WERI-Rb-1 (cell line): ENCODE measurements around the gene PSENEN.

Experiments
- DNase-seq: peaks from one replicate; pipeline ENCODE4 v3.0.0-alpha.2; 2020
- H3K27ac ChIP-seq: fragments of 250-450 bp; sonication (Bioruptor Pico); 2 replicates; pipeline ENCODE4 v1.5.1; 2020; ENCODE audit warnings: mild to moderate bottlenecking, moderate library complexity
- H3K27me3 ChIP-seq: fragments of 250-450 bp; sonication (Bioruptor Pico); 2 replicates; pipeline ENCODE4 v1.5.1; 2021; ENCODE audit warnings: mild to moderate bottlenecking, low read depth, moderate library complexity; ENCODE audit not compliant: insufficient read depth, severe bottlenecking
- H3K36me3 ChIP-seq: fragments of 250-450 bp; sonication (Bioruptor Pico); 2 replicates; pipeline ENCODE4 v1.5.1; 2020; ENCODE audit warnings: mild to moderate bottlenecking, moderate library complexity
- H3K4me3 ChIP-seq: 2 replicates; pipeline ENCODE4 v1.5.1; 2011; ENCODE audit warnings: low read depth, mild to moderate bottlenecking, control low read depth, low read length
- H3K9me3 ChIP-seq: fragments of 250-450 bp; sonication (Bioruptor Pico); 2 replicates; pipeline ENCODE4 v1.5.1; 2021; ENCODE audit warnings: mild to moderate bottlenecking, moderate library complexity; ENCODE audit not compliant: severe bottlenecking
- TF ChIP-seq, protein P1 (sequence below): IDR thresholded peaks from 2 replicates; pipeline ENCODE4 v1.5.1; 2011; ENCODE audit warnings: low read depth, mild to moderate bottlenecking, control low read depth, inconsistent platforms, low read length

Gene PSENEN

DNA sequence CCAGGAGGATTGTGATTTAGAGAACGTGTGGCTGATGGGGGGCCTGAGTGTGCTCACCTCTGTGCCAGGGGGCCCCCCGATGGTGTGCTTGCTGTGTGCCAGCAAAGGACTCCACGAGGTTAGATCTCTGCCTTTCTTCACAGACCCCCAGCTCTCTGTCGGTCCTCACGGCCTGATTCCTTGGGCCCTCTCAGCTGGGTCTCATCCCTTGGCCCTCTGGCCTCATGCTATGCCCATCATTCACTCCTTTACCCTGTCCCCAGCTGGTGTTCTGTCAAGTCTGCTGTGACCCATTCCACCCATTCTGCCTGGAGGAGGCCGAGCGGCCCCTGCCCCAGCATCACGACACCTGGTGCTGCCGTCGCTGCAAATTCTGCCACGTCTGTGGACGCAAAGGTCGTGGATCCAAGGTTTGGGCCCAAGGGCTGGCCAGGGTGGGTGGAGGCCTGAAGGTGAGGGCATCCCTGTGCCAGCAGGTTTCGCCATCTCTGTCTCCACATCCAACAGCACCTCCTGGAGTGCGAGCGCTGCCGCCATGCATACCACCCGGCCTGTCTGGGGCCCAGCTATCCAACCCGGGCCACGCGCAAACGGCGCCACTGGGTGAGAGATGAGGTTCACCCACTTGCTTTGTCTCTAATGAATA lies 20.1 kb upstream of the PSENEN start:
- no peaks in the 10 kb centered on the region for H3K9me3 ChIP-seq
- peaks cover 90% of the 10 kb centered on the region for H3K36me3 ChIP-seq
- TF ChIP-seq, protein P1, sequence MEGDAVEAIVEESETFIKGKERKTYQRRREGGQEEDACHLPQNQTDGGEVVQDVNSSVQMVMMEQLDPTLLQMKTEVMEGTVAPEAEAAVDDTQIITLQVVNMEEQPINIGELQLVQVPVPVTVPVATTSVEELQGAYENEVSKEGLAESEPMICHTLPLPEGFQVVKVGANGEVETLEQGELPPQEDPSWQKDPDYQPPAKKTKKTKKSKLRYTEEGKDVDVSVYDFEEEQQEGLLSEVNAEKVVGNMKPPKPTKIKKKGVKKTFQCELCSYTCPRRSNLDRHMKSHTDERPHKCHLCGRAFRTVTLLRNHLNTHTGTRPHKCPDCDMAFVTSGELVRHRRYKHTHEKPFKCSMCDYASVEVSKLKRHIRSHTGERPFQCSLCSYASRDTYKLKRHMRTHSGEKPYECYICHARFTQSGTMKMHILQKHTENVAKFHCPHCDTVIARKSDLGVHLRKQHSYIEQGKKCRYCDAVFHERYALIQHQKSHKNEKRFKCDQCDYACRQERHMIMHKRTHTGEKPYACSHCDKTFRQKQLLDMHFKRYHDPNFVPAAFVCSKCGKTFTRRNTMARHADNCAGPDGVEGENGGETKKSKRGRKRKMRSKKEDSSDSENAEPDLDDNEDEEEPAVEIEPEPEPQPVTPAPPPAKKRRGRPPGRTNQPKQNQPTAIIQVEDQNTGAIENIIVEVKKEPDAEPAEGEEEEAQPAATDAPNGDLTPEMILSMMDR = no peak

DNA sequence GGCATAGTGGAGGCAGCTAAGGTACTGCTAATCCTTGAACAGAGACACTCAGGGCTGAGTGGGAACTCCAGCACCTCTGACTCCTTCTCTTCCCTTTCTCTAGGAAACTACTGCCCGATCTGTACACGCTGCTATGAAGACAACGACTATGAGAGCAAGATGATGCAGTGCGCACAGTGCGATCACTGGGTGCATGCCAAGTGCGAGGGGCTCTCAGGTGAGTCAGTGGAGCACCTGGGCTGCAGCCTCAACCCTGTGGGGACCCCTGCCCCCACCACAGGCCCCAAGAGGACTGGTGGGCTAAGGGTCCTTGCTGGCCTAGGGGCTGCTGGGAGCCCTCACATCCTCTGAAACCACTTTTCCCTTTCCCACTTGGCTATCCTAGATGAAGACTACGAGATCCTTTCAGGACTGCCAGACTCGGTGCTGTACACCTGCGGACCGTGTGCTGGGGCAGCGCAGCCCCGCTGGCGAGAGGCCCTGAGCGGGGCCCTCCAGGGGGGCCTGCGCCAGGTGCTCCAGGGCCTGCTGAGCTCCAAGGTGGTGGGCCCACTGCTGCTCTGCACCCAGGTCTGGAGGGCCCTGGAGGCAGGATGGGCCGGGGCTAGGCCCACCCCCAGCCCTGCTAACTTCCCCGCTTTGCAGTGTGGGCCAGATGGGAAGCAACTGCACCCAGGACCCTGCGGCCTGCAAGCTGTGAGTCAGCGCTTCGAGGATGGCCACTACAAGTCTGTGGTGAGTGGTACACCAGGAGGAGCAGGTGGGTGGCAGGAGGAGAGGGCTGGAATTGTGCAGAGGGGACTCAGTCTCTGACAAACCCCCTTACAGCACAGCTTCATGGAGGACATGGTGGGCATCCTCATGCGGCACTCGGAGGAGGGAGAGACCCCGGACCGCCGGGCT lies 18.1 kb upstream of the PSENEN start:
- Histone ChIP-seq H3K4me3 (no peak overlapping the region), H3K9me3 (no peaks in the 10 kb centered on the region), H3K36me3 (peaks cover 97% of the 10 kb centered on the region), H3K27me3 (no peaks in the 10 kb centered on the region), H3K27ac (no peak overlapping the region)
- TF ChIP-seq, protein P1 = no peak
- DNase-seq = no peak

More for the DNA sequence above, 20.1 kb upstream of the PSENEN start:
- H3K27me3 ChIP-seq = no peaks in the 10 kb centered on the region
- H3K27ac ChIP-seq = no peak overlapping the region
- H3K4me3 ChIP-seq = no peak overlapping the region
- DNase-seq = no peak

DNA sequence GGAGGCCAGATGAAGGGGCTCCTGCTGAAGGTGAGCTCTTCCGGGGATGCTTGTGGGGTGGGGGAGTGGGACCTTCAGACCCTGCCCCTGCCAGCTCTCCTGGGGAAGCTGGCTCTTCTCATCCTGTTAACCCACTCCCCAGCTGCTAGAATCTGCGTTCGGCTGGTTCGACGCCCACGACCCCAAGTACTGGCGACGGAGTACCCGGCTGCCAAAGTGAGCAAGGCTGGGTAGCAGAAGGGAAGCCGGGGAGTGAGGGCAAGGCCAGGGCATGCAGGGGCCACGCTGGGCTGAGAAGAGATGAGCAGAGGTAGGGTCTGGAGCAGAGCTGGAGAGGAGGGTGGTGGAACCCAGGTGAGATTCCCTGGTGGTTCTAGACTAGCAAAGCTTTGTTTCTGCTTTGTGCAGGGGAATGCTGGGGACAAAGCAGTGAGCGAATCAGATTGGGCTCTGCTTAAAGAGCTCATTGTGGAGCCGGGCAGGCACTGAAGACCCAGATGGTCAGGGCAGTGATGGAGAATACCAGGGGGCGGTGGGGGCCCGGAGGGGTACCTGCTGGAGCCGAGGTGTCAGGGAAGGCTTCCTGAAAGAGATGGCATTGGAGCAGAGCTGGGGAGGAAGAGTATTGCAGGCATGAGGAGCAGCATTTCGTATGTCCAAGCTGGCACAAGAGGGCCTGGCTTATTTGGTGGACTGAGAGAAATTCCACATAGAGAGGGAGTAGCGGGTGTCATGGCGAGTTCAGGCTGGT lies 17.3 kb upstream of the PSENEN start:
- Histone ChIP-seq H3K27me3 (no peaks in the 10 kb centered on the region), H3K36me3 (peaks cover 95% of the 10 kb centered on the region), H3K27ac (no peak overlapping the region), H3K9me3 (no peaks in the 10 kb centered on the region), H3K4me3 (no peak overlapping the region)
- no peak for DNase-seq
- TF ChIP-seq, protein P1 = no peak

DNA sequence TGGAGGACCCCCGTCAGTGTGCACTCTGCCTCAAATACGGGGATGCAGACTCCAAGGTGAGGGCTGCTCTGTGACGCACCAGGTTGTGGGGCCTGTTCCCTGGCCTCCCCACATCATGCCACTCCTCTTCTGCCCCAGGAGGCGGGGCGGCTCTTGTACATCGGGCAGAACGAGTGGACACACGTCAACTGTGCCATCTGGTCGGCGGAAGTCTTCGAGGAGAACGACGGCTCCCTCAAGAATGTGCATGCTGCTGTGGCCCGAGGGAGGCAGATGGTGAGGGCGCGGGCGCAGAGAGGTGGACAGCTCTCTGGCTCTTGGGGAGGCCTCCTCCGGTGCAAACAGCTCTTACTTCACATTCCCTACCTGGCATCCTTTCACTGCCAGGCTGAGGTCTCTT lies 16.4 kb upstream of the PSENEN start:
- DNase-seq = no peak
- Histone ChIP-seq H3K36me3 (peaks cover 93% of the 10 kb centered on the region), H3K27me3 (no peaks in the 10 kb centered on the region), H3K9me3 (no peaks in the 10 kb centered on the region), H3K27ac (no peak overlapping the region), H3K4me3 (no peak overlapping the region)
- TF ChIP-seq, protein P1 = no peak

DNA sequence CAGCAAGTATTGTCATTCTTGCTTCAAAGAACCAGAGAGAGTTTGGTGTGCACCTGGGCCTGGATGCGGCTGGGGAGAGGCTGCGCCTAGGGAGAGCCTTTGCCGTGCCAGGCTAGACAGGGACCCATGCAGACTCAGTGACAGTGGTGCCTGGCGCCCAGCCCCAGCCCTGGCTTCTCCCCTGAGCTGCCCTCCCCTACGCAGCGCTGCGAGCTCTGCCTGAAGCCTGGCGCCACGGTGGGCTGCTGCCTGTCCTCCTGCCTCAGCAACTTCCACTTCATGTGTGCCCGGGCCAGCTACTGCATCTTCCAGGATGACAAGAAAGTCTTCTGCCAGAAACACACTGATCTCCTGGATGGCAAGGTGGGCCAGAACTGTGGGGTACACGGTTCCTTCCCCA lies 15.7 kb upstream of the PSENEN start:
- Histone ChIP-seq H3K27me3 (no peaks in the 10 kb centered on the region), H3K9me3 (no peaks in the 10 kb centered on the region), H3K4me3 (no peak overlapping the region), H3K36me3 (peaks cover 93% of the 10 kb centered on the region), H3K27ac (no peak overlapping the region)
- TF ChIP-seq, protein P1 = no peak
- no peak for DNase-seq
